HG03159 (cell line): ENCODE data around the gene TAC3.

Experiments
- ATAC-seq: cut with Tn5 transposase; IDR thresholded peaks from one replicate; pipeline ENCODE4 v1.9.1; 2021; ENCODE audit warnings: mild to moderate bottlenecking, moderate library complexity; ENCODE audit not compliant: unreplicated experiment

Gene TAC3

DNA sequence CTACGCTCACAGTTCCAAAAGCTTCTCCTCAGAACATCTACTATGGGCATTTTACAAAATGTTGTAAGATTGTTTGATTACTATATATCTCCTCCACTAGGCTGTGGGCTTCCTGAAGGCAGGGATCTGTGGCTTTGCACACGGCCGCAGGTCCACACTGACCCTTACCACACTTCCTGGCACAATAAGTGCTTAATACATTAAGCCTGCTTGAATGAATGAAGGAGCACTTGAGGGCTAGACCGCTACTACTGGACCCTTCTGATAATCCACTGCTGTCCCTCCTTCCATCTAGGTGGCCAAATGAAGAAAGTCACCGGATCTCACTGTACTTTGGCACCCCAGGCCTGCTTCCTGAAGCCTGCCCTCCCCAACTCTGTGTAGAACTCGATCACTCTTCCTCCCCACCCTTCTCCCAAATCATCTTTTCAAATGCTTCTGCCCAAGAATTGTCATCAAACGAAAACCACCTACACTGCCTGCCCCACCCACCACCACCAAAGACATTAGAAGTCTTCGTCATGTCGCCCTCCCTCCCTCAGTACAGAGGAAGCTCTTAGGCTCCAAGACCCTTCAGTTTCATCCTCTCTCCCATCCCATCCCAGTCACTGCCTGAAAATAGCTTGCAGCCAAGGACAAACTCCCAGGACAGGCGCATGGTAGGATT is 9.4 kb downstream of the TAC3 start:
- no peak for ATAC-seq

DNA sequence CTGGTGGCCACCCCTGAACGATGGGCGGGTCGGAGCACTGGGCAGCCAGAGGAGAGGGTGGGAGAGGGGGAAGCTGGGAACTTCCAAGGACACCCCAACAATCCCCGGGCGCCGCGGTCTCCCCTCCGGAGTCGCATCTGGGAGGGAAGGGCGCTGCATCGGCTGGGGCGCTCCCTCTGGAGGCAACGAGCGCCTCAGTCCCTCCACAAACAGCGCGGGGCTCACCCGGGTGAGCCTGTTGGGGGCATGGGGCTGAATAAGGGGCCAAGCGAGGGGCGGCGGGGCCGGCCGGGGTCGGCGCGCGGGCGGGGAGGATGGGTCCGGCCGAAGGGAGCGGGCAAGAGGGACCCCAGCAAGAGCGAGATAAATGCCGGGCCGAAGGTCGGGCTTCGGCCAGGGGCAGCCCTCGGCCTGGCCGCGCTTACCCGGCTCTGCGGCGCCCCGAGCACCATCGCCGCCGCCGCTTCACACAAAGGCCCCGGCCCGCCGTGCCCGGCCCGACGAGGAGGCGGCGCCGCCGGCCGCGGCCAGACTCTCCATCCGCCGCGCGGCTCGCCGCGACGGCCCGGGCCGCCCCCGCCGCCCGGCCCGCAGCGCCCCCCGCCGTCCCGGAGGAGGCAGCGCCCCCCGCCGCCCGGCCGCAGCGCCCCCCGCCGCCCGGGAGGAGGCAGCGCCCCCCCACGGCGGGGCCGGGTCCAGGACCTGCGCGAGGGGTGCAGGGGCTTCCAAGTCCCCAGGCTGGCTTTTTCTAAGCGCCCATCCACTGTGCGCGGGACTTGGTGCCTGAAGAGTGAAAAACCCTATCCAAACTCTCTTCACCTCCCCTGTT is 10.1 kb downstream of the TAC3 start, which contains the start of gene ZBTB39:
ZBTB39 (minus strand) TSS at position 567 of the 829 bp plus-strand sequence. CDS start 1,629 bp downstream, outside the sequence.
- ATAC-seq, result peak; percentile 61

DNA sequence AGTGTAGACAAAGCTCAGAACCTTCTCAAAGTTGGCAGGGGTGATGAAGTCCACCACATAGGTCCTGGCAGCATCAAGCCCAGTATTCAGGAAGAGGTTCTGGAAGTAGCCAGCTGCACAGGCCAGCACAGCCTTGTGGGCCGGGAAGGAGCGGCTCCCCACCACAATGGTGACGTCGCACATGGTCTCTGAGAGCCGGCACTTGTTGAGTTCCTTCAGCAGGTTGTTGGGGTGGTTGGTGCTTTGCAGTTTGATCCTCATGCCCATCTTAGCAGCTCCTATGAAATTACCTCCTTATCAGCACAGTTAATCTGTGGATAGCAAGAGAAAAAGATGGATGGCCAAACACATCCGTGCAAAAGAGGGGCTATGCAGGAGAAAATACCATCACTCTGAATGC is 11.7 kb downstream of the TAC3 start:
- ATAC-seq, result no peak

DNA sequence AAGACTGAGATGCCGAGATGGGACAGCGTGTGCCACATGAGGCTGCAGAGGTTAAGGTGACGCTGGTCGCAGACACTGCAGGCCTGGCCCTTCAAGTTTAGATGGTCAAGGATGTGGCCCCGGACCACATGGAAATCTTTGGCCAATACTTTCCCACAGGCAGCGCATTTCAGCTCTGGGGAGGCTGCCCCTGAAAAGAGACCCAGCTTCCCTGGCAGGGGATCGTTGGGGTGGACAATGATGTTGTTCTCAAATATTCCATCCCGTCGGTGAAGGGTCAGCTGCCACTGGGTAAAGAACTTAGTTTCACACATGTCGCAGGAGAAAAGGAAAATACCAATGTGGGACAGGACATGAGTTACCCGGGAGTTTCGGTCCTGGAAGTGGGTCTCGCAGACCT is 12.9 kb downstream of the TAC3 start:
- ATAC-seq, result no peak

DNA sequence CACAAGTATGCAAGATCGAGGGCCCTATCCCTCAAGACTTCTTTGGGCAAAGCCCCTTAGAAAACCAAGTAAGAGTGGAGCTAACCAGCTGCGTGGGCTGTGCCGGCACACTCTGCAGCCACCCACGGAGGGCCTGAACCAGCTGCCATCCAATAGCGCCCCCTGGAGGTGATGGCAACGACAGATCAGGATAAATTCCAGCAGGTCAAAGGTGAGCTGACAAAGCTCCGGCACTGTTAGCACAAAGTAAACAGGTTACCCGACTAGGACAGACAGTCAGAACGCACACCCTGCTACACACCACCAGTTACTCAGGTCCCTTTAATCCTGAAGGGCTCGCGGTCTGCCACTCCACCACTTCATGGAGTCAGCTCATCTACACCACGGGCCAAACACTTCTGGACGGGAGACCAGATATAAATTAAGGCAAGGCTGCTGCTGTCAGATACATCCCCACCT is 14.9 kb downstream of the TAC3 start:
- ATAC-seq, result no peak

DNA sequence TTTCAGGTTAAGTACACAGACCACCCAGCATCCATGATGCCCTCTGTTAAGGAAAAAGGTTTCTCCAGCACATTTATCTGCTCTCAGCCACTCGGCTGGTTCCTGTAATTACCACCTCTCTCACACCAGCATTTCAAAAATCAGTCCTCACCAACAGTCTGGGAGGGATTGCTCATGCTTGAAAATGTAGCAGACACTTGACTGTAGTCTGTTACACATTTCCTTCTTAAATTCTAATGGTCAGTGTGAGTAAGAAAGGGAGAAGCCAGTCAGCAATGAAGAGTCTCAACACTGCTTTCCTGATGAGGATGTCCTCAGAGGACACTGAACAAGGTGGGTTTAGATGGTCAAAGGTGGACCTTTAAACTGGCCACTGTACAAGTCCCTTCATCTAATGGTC is 15.9 kb downstream of the TAC3 start:
- no peak for ATAC-seq

- ATAC-seq, result no peak
These were observed 16.9 kb downstream of the TAC3 start for GRCh38 chr12:56999456-56999855.

GRCh38 chr12:56998981-56999380 is 17.3 kb downstream of the TAC3 start:
- ATAC-seq, result peak; percentile 77

DNA sequence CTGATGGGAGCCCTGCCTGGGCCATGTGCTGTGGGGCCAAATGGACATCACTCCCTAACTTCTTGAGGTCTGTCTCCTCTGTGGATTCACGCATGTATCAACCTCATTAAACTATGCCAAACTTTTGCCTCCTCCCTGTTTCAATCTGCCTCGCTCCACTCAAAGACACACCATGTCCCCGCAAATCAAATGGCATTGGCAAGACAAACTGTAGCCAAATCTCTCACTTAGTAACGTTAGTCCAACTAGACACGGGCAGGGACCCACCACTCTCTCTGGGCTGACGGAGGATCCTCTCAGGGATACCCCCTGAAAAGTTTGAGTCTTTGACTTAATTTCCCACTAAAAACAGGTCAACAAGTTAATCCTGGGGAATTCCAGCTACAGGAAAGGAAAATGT is 18.0 kb downstream of the TAC3 start:
- no peak for ATAC-seq

DNA sequence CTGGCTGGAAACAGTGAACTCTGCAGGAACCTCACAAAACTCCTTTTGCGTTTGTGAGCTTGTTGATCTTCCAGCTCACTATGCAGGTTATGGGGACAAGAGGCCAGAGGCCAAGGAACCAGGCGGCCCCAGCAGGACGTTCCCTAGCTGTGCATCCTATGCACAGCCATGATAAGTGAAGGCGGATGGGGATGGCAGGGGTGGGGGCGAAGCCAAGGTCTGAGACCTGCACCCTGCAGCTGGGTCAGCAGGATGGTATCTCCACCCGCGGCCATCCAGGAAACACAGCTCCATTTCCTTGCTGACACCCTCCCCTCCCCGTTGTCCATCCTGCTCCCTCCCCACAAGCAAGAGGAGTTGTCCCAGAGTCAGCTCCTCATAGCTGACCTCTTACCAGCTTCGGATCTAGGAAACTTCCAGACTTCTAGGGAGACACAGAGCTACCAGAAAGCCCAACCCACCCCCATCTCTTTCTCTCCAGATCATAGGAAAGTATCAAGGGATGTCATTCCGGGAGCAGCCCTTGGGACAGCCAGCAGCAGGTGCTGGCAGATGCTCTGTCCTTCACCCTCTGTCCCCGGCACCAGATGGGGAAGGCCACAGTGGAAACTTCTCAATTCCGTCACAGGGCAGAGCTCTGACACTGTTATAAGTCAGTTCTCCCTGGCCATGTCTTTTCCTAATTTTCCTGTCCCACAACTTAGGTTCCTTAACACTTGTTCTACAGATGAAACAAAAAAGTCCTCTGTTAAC is 19.4 kb downstream of the TAC3 start:
- ATAC-seq, result no peak

DNA sequence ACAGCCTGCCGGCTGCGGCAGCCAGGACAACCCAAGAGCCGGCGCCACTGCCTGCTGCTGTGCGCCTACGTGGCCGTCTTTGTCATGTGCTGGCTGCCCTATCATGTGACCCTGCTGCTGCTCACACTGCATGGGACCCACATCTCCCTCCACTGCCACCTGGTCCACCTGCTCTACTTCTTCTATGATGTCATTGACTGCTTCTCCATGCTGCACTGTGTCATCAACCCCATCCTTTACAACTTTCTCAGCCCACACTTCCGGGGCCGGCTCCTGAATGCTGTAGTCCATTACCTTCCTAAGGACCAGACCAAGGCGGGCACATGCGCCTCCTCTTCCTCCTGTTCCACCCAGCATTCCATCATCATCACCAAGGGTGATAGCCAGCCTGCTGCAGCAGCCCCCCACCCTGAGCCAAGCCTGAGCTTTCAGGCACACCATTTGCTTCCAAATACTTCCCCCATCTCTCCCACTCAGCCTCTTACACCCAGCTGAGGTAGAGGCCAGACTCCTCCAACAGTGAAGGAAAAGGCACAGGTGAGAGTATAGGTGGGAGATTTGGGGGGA is 20.3 kb downstream of the TAC3 start:
- no peak for ATAC-seq

- no peak for ATAC-seq
These were observed 21.0 kb downstream of the TAC3 start for GRCh38 chr12:56995201-56995929.

DNA sequence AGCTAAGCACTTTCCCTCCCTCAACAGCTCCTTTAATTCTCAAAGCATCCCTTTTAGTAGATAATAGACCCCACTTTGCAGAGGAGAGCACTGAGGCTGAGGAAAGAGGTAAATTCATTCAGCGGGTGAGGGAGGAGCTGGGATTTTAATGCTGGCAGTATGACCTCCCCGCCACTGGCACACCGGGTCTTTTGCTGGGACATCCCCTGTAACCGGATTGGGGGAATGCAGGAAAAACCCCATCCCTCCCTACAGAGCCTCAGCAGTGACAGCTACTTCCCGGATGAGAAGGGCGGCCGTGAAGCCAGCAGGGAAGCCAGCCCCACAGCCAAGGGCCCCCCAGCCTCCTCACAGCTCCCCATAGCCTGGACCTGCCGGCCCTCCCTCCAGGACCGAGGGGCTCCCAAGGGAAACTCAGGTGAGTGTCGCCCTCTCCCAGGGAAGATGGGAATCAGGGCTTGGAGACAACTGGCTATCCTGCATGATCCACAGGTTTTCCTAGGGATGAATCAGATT is 22.0 kb downstream of the TAC3 start:
- ATAC-seq, result no peak

GRCh38 chr12:56993346-56993745 is 23.0 kb downstream of the TAC3 start:
- ATAC-seq, result no peak

DNA sequence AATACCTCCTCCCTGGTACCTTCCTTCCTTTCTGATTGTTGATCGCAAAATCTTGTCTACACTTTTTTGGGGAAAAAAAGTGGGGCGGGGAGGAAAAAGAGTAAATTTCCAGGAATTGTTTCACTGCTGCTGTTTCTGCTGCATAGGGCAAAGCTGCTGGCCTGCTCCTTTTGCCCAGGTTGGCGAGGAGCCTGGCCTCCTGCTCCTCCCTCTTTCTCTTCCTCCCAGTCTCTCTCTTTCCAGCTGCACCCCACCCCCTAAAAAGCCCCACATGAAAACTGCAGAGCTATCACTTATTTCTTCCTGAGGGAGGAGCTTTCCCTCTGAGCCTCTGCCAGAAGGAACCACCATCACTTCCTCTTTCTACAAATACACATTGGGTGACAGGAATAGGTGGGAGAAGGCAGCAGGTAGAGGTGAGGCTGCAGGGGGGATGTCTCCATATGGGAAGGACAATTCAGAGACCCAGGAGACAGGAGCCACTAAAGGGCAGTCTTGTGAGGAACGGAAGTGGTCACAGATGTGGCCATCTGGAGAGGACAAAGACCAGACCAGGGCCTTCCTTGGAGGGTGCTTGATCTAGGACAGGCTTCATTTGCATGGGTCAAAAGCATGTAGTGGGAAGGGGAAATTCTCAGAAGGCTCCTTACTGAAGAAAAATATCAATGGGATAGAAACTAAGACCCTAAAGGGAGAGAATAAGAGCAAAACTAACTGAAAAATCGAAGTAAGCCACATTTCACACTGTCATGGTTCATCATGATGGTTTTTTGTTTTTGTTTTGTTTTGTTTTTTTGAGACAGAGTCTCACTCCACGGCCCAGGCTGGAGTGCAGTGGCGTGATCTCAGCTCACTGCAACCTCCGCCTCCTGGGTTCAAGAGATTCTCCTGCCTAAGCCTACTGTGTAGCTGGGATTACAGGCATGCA is 24.7 kb downstream of the TAC3 start:
- no peak for ATAC-seq

DNA sequence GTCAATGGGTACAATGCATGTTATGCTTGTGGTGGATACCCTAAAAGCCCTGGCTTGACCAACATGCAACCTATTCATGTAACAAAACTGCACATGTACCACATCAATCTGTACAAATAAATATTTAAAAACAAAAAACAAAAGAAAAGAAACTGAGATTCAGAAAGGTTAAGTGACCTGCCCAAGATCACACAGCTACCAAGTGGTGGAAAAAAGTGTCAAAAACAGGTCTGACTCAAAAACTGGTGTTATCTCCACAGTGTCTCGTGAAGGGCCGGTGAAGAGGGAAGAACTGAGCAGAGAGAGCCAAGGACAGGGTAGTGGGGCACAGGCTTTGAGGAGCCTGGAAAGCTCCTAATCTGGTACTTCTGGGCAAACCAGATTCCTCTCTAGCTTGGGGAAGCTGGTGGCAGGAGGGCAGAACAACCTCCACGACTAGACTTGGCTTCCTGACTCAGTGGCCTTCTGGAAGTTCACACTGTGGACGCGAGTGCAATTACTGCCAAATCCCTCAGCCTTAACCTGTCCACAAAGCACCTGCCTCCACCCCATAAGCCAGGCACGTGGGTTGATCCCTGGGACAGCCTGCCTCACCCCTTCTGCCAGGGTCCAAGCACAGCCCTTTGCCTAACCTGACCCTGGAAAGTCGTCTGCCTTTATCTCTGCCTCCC is 25.5 kb downstream of the TAC3 start:
- no peak for ATAC-seq

- no peak for ATAC-seq
These were observed 26.3 kb downstream of the TAC3 start for GRCh38 chr12:56989861-56990610.

- ATAC-seq, result no peak
These were observed 28.1 kb downstream of the TAC3 start for GRCh38 chr12:56988207-56988739.
